Middle frontal gyrus (tissue), 1 donor: ENCODE measurements around the gene GPR89B.
"Not testable (repeated sequence)": the region's sequence is repeated elsewhere in the genome, so short reads cannot be mapped to it uniquely, and the experiment has no call there.

Experiments used
- DNase-seq: peaks from one replicate; pipeline ENCODE4 v3.0.0-alpha.2; 2015; ENCODE audit warnings: low spot score; ENCODE audit errors: extremely low spot score

Gene GPR89B

GRCh38 chr1:148027004-148027403 lies 98.8 kb downstream of the GPR89B start:
- DNase-seq: not testable (repeated sequence)

- DNase-seq: not testable (repeated sequence)
Measured at GRCh38 chr1:148032247-148032646, 104.0 kb downstream of the GPR89B start.

DNA sequence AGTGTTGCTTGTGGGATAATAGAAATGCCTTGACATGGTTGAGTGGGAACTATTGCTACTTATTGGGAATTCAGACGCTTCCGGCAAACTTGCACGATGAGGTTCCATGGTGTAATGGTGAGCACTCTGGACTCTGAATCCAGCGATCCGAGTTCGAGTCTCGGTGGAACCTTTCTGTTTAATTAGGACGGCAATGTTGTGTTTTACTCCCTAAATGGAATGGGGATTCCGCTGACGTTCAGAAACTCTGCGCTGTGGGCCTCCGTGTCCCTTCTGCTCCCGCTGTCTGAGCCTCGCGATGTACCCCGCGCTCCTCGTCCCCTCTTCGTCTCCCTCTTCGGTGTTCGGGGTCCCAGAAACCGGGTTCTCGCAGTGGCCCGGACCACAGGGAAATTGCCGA lies 104.5 kb downstream of the GPR89B start:
- DNase-seq: not testable (repeated sequence)

GRCh38 chr1:148033147-148033546 lies 104.9 kb downstream of the GPR89B start:
- not testable (repeated sequence) for DNase-seq

- not testable (repeated sequence) for DNase-seq
Measured at GRCh38 chr1:148037850-148038461, 109.7 kb downstream of the GPR89B start.

DNA sequence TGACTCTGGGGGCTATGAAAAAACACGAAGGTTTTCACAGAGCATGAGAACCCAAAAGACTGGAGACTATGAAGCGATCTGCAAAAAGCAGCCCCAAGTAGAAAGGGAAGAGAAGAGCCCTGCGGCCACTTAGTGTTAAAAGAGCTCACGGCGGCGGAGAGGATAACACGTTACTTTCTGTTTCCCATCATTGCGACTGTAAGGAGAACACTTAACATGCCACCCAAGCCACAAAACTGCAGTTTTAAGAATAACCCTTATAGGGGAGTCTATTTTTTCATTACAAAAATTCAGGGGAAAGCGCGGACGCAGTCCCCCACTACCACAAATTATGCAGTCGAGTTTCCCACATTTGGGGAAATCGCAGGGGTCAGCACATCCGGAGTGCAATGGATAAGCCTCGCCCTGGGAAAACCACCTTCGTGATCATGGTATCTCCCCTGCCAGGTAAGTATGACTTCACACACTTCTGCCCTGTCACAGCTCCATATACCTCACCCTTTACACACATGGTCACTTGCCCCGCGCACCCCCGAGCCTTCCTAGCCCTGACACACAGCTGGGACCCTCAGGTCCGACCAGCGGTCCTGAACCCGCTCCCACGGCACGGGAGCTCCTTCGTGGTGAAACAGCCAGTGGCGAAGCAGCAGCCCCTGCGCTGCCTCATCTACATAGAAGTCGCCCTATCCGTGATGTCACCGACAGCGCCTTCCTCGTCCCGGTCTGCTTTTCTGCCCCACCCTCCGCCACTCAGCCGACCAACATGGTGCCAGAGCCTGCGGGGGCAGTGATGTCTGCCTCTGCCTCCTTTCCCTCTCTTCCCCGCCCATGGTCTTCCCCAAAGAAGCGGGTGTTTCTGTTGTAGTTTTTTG lies 110.5 kb downstream of the GPR89B start:
- peak; percentile 42 for DNase-seq
